Measurements from ENCODE around the gene RETREG3. TPM values are rescaled to one million over a fixed set of nuclear protein-coding genes. Genes with fewer than 3 reads are reported as not detected.
"Not testable (repeated sequence)": the region's sequence is repeated elsewhere in the genome, so short reads cannot be mapped to it uniquely, and the experiment has no call there.

Gene RETREG3
- total RNA-seq, 3 donors from 2014 or later (not counting 1 experiment from before 2014, with no cell fraction given), result 76.0 to 114 (median 101) TPM

DNA sequence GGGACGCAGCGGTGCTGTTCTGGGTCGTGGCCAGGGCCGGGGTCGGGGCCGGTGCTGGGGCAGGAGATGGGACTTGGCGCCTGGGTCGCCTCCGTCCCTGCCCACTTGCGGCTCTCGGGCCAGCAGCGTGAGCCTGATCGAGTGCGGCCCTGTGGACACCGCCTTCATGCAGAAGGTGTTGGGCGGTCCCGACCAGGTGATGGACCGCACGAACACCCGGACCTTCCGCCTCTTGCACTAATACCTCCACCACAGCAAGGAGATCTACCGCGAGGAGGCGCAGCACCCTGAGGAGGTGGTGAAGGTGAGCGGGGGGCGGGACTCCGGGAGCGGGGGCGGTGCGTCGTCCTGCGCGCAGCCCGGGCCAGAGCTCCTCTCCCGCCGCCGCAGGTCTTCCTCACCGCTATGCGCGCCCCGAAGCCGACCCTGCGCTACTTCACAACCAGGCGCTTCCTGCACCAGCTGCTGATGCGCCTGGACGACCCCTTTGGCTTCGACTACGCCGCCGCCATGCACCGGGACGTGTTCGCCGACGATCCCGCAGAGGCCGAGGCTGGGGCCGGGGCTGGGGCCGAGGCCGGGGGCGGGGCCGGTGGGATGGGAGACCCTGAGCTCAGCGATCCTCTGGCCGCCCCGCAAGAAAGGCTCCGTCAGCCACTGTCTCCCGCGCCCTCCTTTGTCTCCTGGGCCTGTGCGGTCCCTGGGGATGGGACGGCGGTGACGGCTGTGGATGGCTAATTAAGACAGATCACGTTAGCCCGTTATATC, 60.9 kb downstream of the RETREG3 start:
- ATAC-seq, result peak; percentile 71 to 95 (median 93)
- H3K27me3 ChIP-seq (ENCODE audit: control insufficient read depth, insufficient read depth, low read length), result no peaks in the 10 kb centered on the region
- H3K4me1 ChIP-seq (ENCODE audit: control insufficient read depth, insufficient read depth, low read length), result peaks cover 15% of the 10 kb centered on the region
- TF ChIP-seq, protein P1, sequence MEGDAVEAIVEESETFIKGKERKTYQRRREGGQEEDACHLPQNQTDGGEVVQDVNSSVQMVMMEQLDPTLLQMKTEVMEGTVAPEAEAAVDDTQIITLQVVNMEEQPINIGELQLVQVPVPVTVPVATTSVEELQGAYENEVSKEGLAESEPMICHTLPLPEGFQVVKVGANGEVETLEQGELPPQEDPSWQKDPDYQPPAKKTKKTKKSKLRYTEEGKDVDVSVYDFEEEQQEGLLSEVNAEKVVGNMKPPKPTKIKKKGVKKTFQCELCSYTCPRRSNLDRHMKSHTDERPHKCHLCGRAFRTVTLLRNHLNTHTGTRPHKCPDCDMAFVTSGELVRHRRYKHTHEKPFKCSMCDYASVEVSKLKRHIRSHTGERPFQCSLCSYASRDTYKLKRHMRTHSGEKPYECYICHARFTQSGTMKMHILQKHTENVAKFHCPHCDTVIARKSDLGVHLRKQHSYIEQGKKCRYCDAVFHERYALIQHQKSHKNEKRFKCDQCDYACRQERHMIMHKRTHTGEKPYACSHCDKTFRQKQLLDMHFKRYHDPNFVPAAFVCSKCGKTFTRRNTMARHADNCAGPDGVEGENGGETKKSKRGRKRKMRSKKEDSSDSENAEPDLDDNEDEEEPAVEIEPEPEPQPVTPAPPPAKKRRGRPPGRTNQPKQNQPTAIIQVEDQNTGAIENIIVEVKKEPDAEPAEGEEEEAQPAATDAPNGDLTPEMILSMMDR (IDR thresholded peaks at IDR 0.05), result peak; percentile 22
- H3K27ac ChIP-seq (ENCODE audit: low read length), result no peak overlapping the region
- Mint-ChIP-seq H3K27ac (no peak overlapping the region), H3K9me3 (no peaks in the 10 kb centered on the region), H3K4me3 (peak overlapping the region; percentile 11), H3K27me3 (ENCODE audit: low read depth in 2 of 2) (no peaks in the 10 kb centered on the region), H3K36me3 (no peaks in the 10 kb centered on the region), H3K4me1 (peaks cover 9 to 18% of the 10 kb centered on the region in 2 donors)
- H3K9me3 ChIP-seq (ENCODE audit: control insufficient read depth, insufficient read depth, low read length), result no peaks in the 10 kb centered on the region
- DNase-seq, result peak; percentile 58 to 83
- intact Hi-C loops (cut with micrococcal nuclease), result no loop called here
- H3K4me3 ChIP-seq (ENCODE audit: low read length), result peak overlapping the region; percentile 27
- WGBS (ENCODE audit: insufficient coverage), result 22% methylated on average over 70 of the region's 74 CpGs
- peaks cover 3% of the 10 kb centered on the region for H3K36me3 ChIP-seq (ENCODE audit: control insufficient read depth, insufficient read depth, low read length)

DNA sequence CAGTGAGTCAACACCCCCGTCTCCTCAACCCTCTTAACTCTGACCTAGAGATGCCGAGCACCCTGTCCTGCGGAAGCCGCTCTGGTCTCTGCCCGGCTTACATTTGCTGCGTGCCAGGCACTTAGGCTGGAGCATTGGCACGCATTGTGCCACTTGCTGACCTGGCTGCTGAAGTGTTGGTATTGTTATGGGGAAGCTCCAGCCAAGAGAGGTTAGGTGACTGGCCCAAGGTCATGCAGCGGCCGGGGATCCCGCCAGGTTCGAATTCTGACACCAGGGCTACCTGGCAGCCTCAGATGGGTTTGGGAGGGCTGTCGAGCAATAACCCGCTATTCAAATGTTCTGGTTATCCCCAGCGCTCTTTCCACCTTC, 61.5 kb downstream of the RETREG3 start:
- Mint-ChIP-seq H3K27ac (no peak overlapping the region), H3K4me3 (peak overlapping the region; percentile 25), H3K4me1 (peaks cover 9 to 14% of the 10 kb centered on the region in 2 donors), H3K9me3 (no peaks in the 10 kb centered on the region), H3K36me3 (no peaks in the 10 kb centered on the region), H3K27me3 (ENCODE audit: low read depth in 2 of 2) (no peaks in the 10 kb centered on the region)
- no peaks in the 10 kb centered on the region for H3K9me3 ChIP-seq (ENCODE audit: control insufficient read depth, insufficient read depth, low read length)
- peaks cover 8% of the 10 kb centered on the region for H3K36me3 ChIP-seq (ENCODE audit: control insufficient read depth, insufficient read depth, low read length)
- H3K27me3 ChIP-seq (ENCODE audit: control insufficient read depth, insufficient read depth, low read length), result no peaks in the 10 kb centered on the region
- WGBS (ENCODE audit: insufficient coverage), result 92% methylated on average over 14 of the region's 14 CpGs
- ATAC-seq, result no peak
- TF ChIP-seq, protein P1 (IDR thresholded peaks at IDR 0.05), result no peak
- intact Hi-C loops (cut with micrococcal nuclease), result no loop called here
- peaks cover 13% of the 10 kb centered on the region for H3K4me1 ChIP-seq (ENCODE audit: control insufficient read depth, insufficient read depth, low read length)
- no peak overlapping the region for H3K27ac ChIP-seq (ENCODE audit: low read length)
- no peak for DNase-seq
- no peak overlapping the region for H3K4me3 ChIP-seq (ENCODE audit: low read length)

DNA sequence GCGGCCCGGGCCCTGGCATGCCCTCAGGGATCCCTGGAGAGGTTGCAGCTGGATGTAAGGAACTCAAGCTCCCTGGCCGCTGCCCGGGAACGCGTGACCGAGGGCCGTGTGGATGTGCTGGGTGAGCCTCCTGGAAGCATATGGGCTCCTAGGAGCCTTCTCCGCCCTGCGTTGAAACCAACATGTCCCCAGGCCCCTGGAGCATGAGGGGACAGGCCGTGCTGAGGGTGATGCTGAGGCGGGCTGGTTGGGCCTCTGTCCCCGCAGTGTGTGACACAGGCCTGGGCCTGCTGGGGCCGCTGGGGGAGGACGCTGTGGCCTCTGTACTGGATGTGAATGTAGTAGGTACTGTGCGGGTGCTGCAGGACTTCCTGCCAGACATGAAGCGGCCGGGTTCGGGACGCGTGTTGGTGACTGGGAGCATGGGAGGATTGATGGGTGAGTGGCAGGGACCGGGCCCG, 62.1 kb downstream of the RETREG3 start:
- 95% methylated on average over 23 of the region's 23 CpGs for WGBS (ENCODE audit: insufficient coverage)
- Histone ChIP-seq H3K36me3 (ENCODE audit: control insufficient read depth, insufficient read depth, low read length) (peaks cover 9% of the 10 kb centered on the region), H3K27ac (ENCODE audit: low read length) (no peak overlapping the region), H3K9me3 (ENCODE audit: control insufficient read depth, insufficient read depth, low read length) (no peaks in the 10 kb centered on the region), H3K27me3 (ENCODE audit: control insufficient read depth, insufficient read depth, low read length) (no peaks in the 10 kb centered on the region), H3K4me3 (ENCODE audit: low read length) (no peak overlapping the region), H3K4me1 (ENCODE audit: control insufficient read depth, insufficient read depth, low read length) (peaks cover 13% of the 10 kb centered on the region)
- no peaks in the 10 kb centered on the region for H3K36me3 Mint-ChIP-seq
- peak overlapping the region; percentile 13 for H3K4me3 Mint-ChIP-seq
- no peak overlapping the region for H3K27ac Mint-ChIP-seq
- no peaks in the 10 kb centered on the region for H3K27me3 Mint-ChIP-seq (ENCODE audit: low read depth in 2 of 2)
- H3K4me1 Mint-ChIP-seq, result peaks cover 9 to 12% of the 10 kb centered on the region in 2 donors
- H3K9me3 Mint-ChIP-seq, result no peaks in the 10 kb centered on the region
- intact Hi-C loops (cut with micrococcal nuclease), result no loop called here
- no peak for DNase-seq
- TF ChIP-seq, protein P1 (IDR thresholded peaks at IDR 0.05), result no peak
- ATAC-seq, result no peak

DNA sequence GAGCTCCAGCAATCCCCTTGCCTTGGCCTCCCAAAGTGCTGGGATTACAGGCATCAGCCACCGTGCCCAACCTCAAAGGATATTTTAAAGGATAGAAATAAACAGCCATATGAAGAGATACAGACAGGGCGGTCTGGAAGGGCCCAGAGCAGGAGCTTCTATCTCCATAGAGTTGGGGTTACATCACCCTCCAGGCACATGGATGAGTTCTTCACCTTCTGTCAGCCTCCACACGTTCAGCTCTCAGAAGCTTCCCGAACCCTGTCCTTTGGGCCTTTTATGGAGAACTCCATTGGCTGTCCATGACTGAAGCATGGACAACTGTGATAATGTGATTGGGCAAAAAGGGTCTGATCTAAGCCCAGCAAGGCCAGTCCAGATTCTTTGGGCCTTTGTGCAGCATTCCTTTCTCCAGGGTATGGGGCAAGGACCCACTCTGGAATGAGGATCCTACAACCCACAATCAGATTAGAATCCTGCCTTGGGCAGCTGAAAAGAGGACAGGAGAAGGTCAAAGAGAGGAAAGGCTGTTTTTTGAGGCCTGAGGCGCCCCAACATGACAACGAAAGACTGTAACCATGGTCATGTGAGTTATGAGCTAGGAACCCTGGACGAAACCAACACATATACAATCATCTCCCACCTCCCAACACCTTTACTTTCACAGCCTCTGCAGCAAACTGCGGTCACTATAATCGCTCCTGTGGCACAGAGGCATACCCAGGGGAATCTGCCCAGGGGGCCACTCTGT, 63.2 kb downstream of the RETREG3 start:
- H3K27me3 Mint-ChIP-seq (ENCODE audit: low read depth in 2 of 2); H3K27ac Mint-ChIP-seq; intact Hi-C loops (cut with micrococcal nuclease); H3K4me3 Mint-ChIP-seq; ATAC-seq; H3K36me3 Mint-ChIP-seq; DNase-seq; H3K27ac ChIP-seq (ENCODE audit: low read length); H3K27me3 ChIP-seq (ENCODE audit: control insufficient read depth, insufficient read depth, low read length); H3K4me3 ChIP-seq (ENCODE audit: low read length); H3K9me3 ChIP-seq (ENCODE audit: control insufficient read depth, insufficient read depth, low read length); H3K9me3 Mint-ChIP-seq: not testable (repeated sequence)
- Histone ChIP-seq H3K36me3 (ENCODE audit: control insufficient read depth, insufficient read depth, low read length) (peaks cover 14% of the 10 kb centered on the region), H3K4me1 (ENCODE audit: control insufficient read depth, insufficient read depth, low read length) (peaks cover 16% of the 10 kb centered on the region)
- 94% methylated on average over 3 of the region's 9 CpGs for WGBS (ENCODE audit: insufficient coverage)
- peaks cover 9 to 14% of the 10 kb centered on the region in 2 donors for H3K4me1 Mint-ChIP-seq

All from natural killer cell (primary cell).